HG02840 (cell line): ENCODE measurements around the gene RBM12.

Experiments used
- ATAC-seq: cut with Tn5 transposase; IDR thresholded peaks from one replicate; pipeline ENCODE4 v1.9.1; 2021; ENCODE audit warnings: mild to moderate bottlenecking, moderate library complexity, moderate number of reproducible peaks; ENCODE audit not compliant: unreplicated experiment, low FRiP score

RBM12 gene

DNA sequence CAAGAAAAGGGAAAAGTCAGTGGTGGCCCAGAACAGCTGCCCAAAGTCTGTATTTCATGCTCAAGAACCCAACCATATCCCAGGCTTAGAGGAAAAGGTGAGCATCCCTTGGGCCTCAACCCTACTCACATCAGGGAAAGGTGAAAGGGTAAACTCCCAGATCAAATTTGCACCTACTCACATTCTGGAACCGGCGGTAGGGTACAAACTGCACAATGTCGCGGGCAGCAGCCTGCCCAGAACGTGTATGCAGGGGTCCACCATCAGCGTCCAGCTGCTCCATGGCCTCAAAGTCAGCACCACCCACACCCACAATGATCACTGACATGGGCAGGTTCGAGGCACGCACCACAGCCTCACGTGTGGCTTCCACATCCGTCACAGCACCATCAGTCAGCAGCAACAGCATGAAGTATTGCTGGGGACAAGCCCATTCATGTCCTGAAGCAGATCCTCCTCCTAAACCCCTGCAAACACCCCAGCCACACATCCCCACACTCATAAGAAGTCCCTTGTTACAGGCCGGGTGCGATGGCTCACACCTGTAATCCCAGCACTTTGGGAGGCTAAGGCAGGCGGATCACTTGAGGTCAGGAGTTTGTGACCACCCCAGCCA, 38.2 kb downstream of the RBM12 start:
- no peak for ATAC-seq

DNA sequence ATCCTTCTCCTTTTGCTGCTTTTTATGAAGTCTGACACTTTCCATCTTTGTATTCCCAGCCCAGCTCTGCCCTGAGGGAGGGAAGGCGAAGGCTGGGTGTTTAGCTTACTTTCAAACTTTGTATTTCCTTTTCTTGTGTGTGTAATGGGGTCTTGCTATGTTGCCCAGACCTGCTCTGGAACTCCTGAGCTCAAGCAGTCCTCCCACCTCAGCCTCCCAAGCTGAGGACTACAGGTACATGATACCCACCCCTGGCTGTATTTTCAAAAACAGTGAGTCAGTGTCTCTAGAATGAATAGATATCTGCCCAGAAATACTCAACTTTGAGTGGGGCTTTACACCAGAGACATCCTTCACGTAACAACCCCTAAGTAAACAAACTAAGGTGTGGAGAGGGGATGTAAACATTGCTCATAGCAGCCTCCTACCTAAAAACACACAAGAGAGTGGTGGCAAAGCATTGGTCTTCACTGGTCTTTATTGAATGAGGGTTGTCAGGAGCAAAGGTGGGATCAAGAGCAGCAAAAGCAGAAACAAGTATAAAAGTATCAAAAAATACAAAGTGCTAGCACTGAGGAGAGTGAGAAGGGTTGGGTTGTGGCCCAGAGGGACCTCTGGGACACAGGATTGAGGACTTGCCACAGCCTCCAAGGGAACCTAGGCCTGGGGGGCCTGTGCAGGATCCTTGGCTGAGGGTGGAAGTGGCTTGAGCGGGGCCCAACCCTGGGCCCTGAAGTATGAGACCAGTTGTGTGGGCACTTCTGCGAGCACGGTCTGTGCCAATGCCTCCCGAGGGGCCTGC, 38.9 kb downstream of the RBM12 start:
- ATAC-seq, result no peak

- ATAC-seq, result no peak
These were observed 43.1 kb downstream of the RBM12 start for GRCh38 chr20:35621560-35621946.

- no peak for ATAC-seq
These were observed 43.7 kb downstream of the RBM12 start for GRCh38 chr20:35620818-35621559.

DNA sequence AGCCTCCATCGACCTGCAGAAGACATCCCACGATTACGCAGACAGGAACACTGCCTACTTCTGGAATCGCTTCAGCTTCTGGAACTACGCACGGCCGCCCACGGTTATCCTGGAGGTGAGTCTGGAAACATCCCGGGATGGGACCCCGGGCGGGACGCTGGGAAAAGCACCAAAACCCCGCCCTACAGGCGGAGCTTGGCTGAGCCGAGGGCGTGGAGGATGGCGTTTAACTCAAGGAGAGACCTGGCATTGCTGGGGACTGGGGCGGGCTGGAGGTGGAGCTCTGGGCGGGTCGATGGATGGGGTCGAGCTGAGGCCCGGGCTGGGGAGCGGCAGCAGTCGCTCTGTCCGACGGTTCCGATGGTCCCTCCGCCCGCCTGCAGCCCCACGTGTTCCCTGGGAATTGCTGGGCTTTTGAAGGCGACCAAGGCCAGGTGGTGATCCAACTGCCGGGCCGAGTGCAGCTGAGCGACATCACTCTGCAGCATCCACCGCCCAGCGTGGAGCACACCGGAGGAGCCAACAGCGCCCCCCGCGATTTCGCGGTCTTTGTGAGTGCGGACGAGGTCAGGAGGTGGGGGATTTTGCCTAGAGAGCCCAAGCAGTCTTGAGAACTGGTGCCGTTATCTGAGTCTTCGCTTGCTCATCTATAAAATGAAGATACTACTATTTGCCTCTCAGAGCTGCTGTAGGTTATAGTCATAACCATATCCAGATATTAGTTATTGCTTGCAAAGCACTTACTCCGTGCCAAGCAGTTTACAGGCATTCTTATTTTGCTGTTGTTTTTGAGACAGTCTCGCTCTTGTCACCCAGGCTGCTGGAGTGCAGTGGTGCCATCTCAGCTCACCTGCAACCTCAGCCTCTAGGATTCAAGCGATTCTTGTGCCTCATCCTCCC, 45.3 kb downstream of the RBM12 start:
- ATAC-seq, result no peak

DNA sequence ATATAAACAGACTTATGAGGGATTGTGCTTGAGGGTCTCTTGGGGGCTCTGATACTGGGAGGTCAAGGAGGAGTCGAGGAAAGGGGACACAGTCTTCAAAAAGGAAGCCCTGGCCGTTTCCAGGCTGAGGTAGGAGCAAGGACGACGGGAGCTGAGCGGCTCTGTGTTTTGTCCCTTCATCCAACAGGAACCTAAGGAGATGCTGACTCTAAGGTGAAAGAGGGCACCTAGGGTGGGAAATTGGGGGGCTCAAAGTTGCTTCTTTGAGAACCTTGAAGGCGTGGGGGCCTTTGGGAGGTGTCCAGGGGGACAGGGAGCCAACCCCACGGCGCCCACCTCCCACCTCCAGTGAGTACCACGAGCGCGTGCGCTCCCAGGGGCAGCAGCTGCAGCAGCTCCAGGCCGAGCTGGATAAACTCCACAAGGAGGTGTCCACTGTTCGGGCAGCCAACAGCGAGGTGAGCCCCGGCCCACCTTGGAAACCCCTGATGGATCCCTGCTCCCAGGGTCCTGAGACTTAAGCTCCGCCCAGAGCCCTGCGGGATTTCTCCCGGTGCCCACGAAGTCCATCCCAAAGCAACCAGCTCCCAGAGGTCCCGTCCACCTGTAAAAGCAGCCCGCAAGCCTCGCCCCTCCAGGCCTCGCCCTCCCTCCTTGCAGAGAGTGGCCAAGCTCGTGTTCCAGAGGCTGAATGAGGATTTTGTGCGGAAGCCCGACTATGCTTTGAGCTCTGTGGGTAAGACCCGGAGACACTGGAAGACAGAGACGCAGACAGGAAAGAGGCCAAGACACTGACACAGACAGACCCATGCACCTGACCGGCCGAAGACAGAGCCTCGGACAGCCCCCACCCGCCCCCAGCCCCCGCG, 46.2 kb downstream of the RBM12 start:
- no peak for ATAC-seq

DNA sequence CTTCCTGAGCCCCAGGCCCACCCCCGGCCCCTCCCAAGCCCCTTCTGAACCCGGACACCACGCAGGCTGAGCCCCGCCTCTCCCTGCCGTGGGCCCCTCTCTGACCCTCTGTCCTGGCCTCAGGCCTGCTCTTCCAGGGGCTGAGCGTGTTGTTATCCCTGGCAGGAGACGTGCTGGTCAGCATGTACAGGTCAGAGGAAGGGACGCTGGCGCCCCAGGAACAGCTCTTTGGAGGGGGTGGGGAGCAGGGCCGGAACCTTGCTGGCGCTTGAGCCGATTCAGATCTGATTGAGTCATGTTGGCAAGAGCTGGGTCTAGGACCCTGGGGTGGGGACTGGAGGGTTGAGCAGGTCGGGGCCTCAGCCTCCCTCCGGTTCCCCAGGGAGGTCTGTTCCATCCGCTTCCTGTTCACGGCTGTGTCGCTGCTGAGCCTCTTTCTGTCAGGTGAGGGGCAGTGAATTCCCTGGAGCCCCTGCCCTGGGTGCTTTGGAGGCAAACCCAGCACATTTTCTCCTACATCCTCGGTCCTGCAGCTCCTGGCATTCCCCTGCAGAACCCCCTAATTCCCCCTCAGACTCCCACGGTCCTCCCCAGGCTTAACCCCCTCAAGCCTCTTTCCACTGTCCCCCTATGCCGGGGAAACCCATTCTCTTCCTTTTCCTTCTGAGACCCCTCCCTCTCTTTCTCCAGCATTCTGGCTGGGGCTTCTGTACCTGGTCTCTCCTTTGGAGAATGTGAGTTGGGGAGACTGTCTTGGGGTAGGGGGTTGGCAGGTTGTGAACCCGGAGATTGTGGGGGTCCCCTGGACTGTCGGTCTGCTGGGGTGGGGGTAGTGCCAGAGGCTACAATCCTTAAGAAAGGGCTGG, 47.1 kb downstream of the RBM12 start:
- no peak for ATAC-seq

DNA sequence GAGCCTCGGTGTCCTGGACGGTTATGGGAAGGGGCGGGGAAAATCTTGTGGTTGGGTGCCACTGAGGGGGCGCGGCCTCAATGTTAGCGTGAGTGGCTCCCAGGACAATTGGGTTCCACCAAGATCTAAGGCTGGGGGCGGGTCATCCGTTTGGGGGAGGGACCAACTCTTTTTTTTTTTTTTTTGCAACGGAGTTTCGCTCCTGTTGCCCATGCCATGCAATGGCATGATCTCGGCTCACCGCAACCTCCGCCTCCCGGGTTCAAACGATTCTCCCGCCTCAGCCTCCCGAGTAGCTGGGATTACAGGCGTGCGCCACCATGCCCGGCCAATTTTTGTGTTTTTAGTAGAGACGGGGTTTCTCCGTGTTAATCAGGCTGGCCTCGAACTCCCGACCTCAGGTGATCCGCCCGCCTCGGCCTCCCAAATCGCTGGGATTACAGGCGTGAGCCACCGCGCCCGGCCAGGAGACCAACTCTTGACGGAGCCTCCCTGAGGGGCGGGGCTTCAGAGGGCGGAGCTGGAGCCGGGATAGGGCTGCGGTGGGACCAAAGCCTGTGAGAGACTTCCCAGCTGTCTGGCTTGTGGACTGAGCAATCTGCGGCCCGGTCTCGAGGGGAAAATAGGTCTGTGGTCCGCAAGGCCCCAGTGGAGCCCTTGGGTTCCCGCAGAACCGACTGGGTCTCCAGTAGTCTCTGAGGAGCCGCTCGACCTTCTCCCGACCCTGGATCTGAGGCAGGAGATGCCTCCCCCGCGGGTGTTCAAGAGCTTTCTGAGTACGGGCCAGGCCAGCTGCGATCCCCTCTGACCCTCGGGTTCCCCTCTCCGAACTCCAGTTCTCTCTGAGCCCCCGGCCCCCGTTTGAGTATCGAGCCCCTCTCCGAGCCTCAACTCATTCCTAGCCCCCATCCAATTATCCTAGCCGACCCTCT, 48.0 kb downstream of the RBM12 start:
- ATAC-seq, result peak; percentile 78

DNA sequence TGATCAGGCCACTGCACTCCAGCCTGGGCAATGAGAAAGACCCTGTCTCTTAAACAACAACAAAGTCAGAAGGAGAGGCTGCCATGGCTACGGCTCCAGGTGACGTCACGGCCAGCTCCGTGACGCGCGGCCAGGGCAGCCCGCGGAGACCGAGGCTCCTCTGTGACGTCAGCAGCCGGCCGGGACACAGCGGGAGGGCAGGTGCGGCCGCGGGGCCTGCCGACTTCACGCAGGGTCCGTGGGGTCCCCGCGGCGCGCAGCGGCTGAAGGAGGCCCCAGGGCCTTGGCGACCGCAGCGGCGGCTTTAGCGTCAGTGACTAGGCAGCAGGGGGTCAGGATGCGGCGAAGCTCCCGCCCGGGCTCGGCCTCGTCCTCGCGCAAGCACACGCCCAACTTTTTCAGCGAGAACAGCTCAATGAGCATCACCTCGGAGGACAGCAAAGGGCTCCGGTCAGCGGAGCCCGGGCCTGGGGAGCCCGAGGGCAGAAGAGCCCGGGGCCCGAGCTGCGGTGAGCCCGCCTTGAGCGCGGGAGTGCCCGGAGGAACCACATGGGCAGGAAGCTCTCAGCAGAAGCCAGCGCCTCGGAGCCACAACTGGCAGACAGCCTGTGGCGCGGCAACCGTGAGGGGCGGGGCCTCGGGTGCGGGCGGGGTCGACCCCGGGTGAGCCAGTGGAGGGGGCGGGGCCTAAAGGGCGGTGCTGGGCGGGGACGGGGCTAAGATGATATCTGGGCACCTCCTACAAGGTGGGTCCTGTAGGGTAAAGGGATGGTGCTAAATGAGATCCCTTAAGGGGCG, 48.8 kb downstream of the RBM12 start, which contains the start of gene SPAG4:
Gene SPAG4, plus strand, starts transcription at position 163 of the 798 bp plus-strand sequence. Its CDS starts 175 bp downstream, at position 338.
- ATAC-seq, result peak; percentile 2

DNA sequence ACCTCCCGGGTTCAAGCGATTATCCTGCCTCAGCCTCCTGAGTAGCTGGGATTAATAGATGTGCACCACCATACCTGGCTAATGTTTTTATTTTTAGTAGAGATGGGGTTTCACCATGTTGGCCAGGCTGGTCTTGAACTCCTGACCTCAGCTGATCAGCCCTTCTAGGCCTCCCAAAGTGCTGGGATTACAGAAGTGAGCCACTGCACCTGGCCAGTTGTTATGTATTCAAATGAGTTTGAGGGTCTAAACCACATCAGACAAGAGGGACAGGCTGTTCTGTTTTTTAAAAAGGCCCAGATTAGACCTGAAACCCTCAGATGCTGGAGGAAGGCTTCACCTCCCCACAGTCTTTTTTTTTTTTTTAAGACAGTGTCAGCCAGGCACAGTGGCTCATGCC, 53.2 kb downstream of the RBM12 start:
- ATAC-seq, result no peak

DNA sequence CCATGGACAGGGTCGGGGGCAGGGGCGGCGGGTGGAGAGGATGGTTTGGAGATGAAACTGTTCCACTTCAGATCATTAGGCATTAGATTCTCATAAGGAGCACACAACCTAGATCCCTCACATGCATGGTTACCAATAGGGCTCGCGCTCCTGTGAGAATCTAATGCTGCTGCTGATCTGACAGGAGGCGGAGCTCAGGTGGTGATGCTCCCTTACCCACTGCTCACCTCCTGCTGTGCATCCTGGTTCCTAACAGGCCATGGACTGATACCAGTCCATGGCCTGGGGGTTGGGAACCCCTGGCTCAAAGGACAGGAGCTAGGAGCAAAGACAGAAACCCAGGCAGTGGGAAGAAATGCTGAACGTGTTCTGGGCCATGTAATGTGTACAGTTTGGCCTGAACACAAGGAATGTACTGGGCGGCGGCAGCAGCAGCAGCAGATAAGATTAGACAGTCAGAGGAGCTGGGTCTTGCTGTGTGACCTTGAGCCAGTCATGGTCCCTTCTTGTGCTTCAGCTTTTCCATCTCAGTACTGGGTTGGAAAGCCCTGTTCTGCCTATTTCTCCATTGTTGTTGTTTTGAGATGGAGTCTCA, 53.8 kb downstream of the RBM12 start:
- no peak for ATAC-seq

GRCh38 chr20:35607003-35607735, 57.5 kb downstream of the RBM12 start:
- ATAC-seq, result no peak

GRCh38 chr20:35606127-35606526, 58.6 kb downstream of the RBM12 start:
- no peak for ATAC-seq

DNA sequence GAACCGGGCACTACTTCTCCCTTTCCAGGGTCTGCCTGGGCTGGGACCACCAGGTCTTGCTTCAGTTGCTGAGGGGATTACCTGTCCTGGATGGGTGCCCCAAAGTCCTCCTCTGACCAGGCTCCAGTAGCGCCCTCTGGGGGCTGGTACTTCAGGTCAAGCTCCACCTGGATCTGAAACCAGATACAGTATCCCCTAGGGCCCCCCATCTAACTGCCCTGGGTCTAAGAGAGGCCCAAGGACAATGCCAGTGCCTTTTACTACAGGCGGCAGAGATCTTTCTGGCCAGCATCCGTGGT, 60.3 kb downstream of the RBM12 start:
- no peak for ATAC-seq

DNA sequence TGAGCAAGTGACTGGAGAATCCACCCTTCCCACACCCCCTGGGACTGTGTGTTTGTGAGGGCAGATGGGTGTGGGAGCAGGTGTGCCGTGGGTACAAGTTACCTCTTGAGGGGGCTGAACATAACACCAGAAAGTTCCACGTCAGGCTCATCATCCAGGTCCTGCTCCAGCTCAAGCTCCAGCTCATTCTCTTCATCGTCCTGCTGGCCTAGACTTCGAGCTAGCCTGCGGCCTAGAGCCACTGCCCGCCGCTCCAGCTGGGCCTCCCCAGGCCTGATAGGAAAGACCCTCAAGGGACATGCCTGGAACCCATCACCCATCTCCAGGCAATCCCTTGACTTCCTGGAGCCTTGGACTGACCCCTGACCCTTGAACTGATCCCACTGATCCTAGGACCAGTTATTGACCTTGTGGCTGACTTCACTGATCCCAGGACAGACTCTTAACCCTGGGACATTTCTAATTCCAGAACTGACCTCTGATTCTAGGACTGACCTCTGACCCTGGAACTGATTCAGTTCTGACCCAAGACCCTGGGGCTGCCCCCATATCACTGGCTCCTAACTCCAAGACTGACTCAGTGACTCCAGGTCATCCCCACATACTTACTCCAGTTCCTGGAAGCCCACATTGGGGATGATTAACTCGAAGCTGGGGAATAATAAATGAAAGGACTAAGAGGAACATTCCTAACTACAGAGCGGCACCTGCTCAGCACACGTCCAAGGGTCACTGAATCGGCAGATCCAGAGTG, 60.8 kb downstream of the RBM12 start:
- ATAC-seq, result no peak
